Stimulated activated CD8-positive, alpha-beta memory T cell treated with anti-CD3 and anti-CD28 coated beads, Interleukin-12 subunit alpha, Interleukin-12 subunit beta, amount 100 ng/mL, for 1 hour (primary cell): ENCODE measurements around the gene ZNF528.

Experiments
- DNase-seq: peaks from one replicate; pipeline ENCODE4 v3.0.0-alpha.2; 2020; ENCODE audit warnings: low read depth

Gene ZNF528

DNA sequence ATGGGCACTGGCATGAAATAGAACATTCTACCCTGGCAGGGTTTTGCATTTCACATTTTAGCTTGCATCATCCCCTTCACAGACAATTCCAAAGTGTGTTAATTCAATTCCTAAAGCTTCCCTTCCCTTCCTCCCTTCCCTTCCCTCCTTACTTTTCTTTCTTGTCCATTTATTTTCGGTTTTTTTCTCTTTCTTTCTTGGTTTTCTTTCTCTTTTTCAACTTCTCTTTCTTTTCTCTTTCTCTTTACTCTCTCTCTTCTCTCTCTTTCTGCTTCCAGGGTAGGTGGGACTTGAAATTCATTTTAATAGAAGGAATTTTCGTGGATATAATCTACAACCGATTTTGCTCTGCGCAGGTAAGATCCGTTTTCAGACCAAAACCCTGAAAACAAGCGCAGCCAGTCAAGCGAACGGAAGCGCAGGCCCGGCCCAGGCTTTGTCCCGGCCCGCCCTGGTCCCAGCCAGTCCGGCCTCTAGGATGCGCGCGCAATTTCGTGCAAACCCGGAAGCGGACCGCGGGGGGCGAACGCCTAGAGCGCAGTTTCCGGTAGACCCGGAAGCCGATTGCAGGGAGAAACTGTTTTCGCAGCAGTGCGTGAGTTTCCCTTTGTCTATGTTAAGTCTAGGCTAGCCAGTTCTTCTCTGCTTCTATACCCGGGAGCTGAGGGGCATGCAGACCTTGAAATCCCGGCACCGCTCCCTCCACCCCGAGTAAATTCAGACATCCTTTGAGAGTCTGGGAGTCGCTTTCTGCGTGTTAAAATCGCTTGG is at the start of gene ZNF528:
ZNF528 (plus strand) TSS at position 540 of the 771 bp plus-strand sequence. CDS start 4,165 bp downstream, outside the sequence.
- peak; percentile 91 for DNase-seq

- no peak for DNase-seq
Measured at GRCh38 chr19:52351512-52351911, 46.1 kb upstream of the ZNF528 start.

DNA sequence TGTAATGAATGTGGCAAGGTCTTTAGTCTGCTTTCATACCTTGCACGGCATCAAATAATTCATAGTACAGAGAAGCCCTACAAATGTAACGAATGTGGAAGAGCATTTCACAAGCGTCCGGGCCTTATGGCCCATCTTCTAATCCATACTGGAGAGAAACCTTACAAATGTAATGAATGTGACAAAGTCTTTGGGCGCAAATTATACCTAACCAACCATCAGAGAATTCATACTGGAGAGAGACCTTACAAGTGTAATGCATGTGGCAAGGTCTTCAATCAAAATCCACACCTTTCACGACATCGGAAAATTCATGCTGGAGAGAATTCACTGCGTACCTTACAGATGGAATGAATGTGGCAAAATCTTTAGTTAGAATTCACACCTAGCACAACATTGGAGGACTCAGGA is 31.2 kb upstream of the ZNF528 start:
- DNase-seq: no peak

GRCh38 chr19:52369559-52370340 is 27.9 kb upstream of the ZNF528 start, which contains the start of gene ZNF880:
TSS of gene ZNF880 (plus strand) at chr19:52369923. CDS start at chr19:52369966, 43 bp downstream.
- peak; percentile 90 for DNase-seq

- DNase-seq: no peak
Measured at GRCh38 chr19:52370341-52370710, 27.3 kb upstream of the ZNF528 start.

DNA sequence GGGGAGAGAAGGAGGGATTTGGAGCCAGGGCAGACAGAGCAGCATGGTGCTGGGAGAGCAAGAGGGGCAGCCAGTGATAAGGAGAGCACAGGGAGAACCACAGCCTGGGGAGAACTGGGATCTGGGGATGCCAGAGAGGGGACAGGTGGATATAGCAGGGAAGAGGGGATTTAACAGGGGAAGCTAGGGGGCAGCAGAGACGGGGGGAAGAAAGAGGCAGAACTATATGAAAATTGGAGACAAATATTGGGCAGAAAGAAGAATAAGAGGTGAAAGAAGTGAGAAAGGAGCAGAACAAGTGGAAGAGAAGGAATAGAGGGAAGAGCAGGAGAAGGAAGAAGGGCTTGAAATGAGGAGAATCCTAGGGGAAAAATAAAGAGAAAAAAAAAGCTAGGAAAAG is 6.5 kb upstream of the ZNF528 start:
- no peak for DNase-seq

- DNase-seq: no peak
Measured at GRCh38 chr19:52398081-52398441, 412 bp downstream of the ZNF528 start.

- no peak for DNase-seq
Measured at GRCh38 chr19:52410276-52410675, 12.6 kb downstream of the ZNF528 start.

DNA sequence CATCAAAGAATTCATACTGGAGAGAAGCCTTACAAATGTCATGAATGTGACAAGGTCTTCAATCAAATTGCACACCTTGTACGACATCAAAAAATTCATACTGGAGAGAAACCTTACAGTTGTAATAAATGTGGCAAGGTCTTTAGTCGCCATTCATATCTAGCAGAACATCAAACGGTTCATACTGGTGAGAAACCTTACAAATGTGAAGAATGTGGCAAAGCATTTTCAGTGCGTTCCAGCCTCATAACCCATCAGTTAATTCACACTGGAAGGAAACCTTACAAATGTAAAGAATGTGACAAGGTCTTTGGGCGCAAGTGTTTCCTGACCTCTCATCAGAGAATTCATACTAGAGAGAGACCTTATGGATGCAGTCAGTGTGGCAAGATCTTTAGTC is 18.1 kb downstream of the ZNF528 start:
- DNase-seq: no peak

DNA sequence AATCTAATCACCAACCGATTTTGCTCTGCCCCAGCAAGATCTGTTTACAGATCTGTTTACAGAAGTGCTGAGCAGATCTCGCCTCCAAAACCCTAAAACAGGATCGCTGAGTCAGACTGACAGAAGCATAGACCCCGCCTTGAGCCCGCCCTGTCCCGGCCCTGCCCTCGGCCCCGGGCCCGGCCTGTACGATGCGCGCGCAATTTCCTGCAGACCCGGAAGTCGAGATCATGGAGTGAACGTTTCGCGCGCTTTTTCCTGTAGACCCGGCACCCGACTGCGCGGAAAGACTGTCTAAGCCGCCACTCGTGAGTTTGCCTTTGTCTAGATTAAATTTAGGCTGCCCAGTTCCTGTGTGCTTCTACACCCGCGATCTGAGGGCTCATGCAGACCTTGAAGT is 31.3 kb downstream of the ZNF528 start, which contains the start of gene ZNF534:
ZNF534 (plus strand) TSS at position 212 of the 400 bp plus-strand sequence. CDS start 2,327 bp downstream, outside the sequence.
- no peak for DNase-seq

DNA sequence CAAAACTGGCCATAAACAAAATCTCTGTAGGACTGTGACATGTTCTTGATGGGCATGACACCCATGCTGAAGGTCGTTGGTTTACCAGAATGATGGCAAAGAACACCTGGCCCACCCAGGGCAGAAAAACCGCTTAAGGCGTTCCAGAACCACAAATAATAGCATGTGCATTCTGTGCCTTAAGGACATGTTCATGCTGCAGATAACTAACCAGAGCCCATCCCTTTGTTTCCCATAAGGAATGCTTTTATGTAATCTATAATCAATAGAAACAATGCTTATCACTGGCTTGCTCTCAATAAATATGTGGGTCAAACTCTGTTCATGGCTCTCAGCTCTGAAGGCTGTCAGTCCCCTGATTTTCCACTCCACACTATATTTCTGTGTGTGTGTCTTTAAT is 44.5 kb downstream of the ZNF528 start:
- no peak for DNase-seq

DNA sequence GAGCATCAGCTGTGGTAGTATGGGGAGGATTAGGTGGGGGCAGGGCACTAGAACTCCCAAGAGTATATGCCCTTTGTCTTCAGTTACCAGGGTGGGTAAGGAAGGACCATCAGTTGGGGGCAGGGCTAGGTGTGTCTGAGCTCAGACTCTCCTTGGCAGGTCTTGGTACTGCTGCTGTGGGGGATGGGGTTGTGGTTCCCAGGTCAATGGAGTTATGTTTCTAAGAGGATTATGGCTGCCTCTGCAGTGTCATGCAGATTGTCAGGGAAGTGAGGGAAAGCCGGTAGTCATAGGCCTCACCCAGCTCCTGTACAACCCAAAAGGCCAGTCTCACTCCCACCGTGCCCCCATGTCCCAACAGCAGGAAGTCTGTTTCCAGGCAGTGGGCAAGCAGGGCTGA is 46.9 kb downstream of the ZNF528 start:
- no peak for DNase-seq

DNA sequence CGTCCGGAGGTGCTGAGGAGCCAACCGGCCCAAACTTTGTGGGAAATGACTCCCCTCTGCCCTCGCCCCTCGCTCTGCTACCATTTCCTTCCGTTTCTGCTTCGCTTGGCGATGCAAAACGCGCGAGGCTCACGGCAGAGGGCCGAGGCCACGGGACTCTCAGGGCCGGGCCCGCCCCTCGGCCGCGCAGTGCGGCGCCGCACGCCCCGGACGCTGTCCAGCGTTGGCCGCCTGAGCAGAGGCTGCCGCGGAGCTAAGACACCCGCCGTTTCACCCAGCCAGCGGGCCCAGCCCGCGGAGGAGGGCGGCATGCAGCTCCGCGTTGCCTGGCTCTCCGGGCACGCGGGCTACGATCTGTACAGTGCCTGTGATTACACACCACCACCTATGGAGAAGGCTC is 53.6 kb downstream of the ZNF528 start:
- DNase-seq: no peak

DNA sequence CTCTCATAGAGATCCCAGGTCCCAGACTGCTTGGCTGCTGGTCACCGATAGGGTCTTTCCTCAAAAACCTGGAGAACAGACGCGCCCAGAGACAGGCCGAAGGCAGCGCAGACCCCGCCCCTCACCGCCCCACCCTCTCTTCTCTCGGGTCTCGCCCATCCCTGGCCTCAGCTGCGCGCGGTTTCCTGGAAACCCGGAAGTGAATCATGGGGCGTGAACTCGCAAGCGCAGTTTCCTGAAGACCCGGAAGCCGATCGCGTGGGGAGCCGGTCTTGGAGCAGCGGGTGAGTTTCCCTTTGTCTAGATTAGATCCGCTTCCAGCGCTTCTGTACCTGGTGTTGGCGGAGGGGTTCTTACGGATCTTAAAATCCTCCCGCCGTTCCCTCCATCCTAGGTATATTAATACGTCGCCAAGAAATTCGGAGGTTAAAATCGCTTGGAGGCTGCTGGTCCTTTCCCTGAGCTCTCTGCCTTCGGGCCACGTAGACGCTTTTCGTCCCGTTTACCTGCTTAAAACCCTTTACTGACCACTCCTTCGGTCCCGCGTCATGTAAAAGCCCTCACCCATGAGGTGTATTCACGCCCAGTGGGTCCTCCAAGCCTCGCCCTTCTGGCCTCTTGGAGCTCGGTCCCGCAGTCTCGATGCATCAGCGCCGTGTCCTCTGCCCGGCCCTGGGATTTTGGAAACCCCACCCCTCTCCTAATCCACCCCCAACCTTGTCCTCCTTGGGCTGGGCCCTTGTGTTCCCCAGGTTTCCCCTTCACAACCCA is 55.9 kb downstream of the ZNF528 start, which contains the start of gene ZNF578:
ZNF578 (plus strand) TSS at position 230 of the 771 bp plus-strand sequence. CDS start 48,293 bp downstream, outside the sequence.
- DNase-seq: peak; percentile 32

- no peak for DNase-seq
Measured at GRCh38 chr19:52464798-52465470, 67.3 kb downstream of the ZNF528 start.
